Transverse colon (tissue), 4 donors: Measurements from ENCODE around the gene APMAP. TPM values are rescaled to one million over a fixed set of nuclear protein-coding genes. Genes with fewer than 3 reads are reported as not detected.

Experiments used
- DNase-seq: peaks from one replicate; pipeline ENCODE4 v3.0.0-alpha.2; 2019
- H3K27ac ChIP-seq, 4 donors: fragments of 200-600 bp; sonication (generic); 2 replicates each; pipeline ENCODE4 v1.5.1; 2016 to 2018; ENCODE audit warnings: inconsistent platforms in 4 of 4
- H3K27me3 ChIP-seq: fragments of 200-600 bp; sonication (generic); 2 replicates; pipeline ENCODE4 v1.5.1; 2017; ENCODE audit warnings: inconsistent platforms
- H3K36me3 ChIP-seq, 4 donors: fragments of 200-600 bp; sonication (generic); 2 replicates each; pipeline ENCODE4 v1.5.1; 2017 to 2019; ENCODE audit warnings: inconsistent platforms in 4 of 4
- H3K4me1 ChIP-seq, 4 donors: fragments of 200-600 bp; sonication (generic); 2 replicates each; pipeline ENCODE4 v1.5.1; 2017 to 2020; ENCODE audit warnings: inconsistent platforms in 4 of 4
- H3K4me3 ChIP-seq, 4 donors: fragments of 200-600 bp; sonication (generic); 1 replicate in 1 of 4; 2 replicates in 3 of 4; pipeline versions ENCODE4 v1.5.1 to v1.6.1; 2017 to 2019; ENCODE audit warnings: inconsistent platforms in 4 of 4
- H3K9me3 ChIP-seq, 2 donors: fragments of 200-600 bp; sonication (generic); 2 replicates each; pipeline ENCODE4 v1.5.1; 2017 to 2019; ENCODE audit warnings: inconsistent platforms in 2 of 2
- CTCF ChIP-seq, 5 experiments: fragments of 200-600 bp in 3 of 5; fragments of 450-650 bp in 2 of 5; sonication (generic) in 3 of 5; IDR thresholded peaks; 1 replicate in 2 of 5; 2 replicates in 3 of 5; pipeline ENCODE4 v1.5.1; 2016 to 2017; ENCODE audit warnings: antibody characterized with exemption in 5 of 5, inconsistent platforms in 3 of 5, mild to moderate bottlenecking in 2 of 5, moderate library complexity in 1 of 5
- EP300 ChIP-seq: sonication (generic); formaldehyde crosslinking; IDR thresholded peaks from one replicate; pipeline ENCODE4 v1.6.1; 2017; ENCODE audit warnings: antibody characterized with exemption, low read depth
- POLR2A ChIP-seq: fragments of 450-650 bp; IDR thresholded peaks from one replicate; pipeline ENCODE4 v1.6.1; 2016; ENCODE audit warnings: antibody characterized with exemption, mild to moderate bottlenecking, moderate library complexity
- POLR2AphosphoS5 ChIP-seq, 3 donors: sonication (generic); formaldehyde crosslinking; IDR thresholded peaks; one replicate each; pipeline ENCODE4 v1.6.1; 2016; ENCODE audit warnings: antibody characterized with exemption in 3 of 3
- WGBS, 2 donors: methylation state at CpG; one replicate each; pipeline ENCODE4 v1.1.5; 2018; ENCODE audit warnings: low coverage in 1 of 2; 5-methylcytosine and 5-hydroxymethylcytosine counted together
- in situ Hi-C, 4 donors: fragments of 200-750 bp; cut with MboI; loops; one replicate each; pipeline versions ENCODE4 v1.15.0 to v1.15.1; 2017; ENCODE audit warnings: low sequenced_read_pairs in 3 of 4, low pct_ligation_motif_present in 1 of 4, low pct_unique_long_range_greater_than_20kb in 1 of 4
- intact Hi-C: fragments of 100-400 bp; cut with DNase I; formaldehyde crosslinking; loops from one replicate; pipeline ENCODE4 v1.15.1; 2023; ENCODE audit warnings: low total_unique reads
- total RNA-seq, 4 donors: library from RNA; depleted of rRNA; stranded (reverse); fragments of >200 nt; gene quantifications; one replicate each; pipeline ENCODE4 v1.1.0, GENCODE V29; 2016

Gene APMAP
- total RNA-seq, 4 donors from 2014 or later: 14.9 to 88.6 (median 50.2) TPM

- Histone ChIP-seq H3K4me1 (peaks cover 0 to 2% (median 0%) of the 10 kb centered on the region in 4 donors), H3K36me3 (no peaks in the 10 kb centered on the region), H3K4me3 (no peak overlapping the region), H3K27me3 (peaks cover 4% of the 10 kb centered on the region), H3K9me3 (no peaks in the 10 kb centered on the region), H3K27ac (no peak overlapping the region)
- 71% methylated on average over 12 of the region's 12 CpGs; no CpG with 5 or more reads in 1 of the 2 donors for WGBS, 2 donors
- TF ChIP-seq POLR2AphosphoS5 (IDR thresholded peaks at IDR 0.05) (no peak), CTCF (IDR thresholded peaks at IDR 0.05) (no peak), EP300 (no peak), POLR2A (no peak)
- DNase-seq: no peak
- in situ Hi-C loops: no loop called here
- intact Hi-C loops: loop anchor here (10.0 kb wide), 1 partner anchor 1708 kb away; no protein-coding TSS in a partner anchor
Observed at GRCh38 chr20:24952376-24953208, 40.0 kb downstream of the APMAP start.

DNA sequence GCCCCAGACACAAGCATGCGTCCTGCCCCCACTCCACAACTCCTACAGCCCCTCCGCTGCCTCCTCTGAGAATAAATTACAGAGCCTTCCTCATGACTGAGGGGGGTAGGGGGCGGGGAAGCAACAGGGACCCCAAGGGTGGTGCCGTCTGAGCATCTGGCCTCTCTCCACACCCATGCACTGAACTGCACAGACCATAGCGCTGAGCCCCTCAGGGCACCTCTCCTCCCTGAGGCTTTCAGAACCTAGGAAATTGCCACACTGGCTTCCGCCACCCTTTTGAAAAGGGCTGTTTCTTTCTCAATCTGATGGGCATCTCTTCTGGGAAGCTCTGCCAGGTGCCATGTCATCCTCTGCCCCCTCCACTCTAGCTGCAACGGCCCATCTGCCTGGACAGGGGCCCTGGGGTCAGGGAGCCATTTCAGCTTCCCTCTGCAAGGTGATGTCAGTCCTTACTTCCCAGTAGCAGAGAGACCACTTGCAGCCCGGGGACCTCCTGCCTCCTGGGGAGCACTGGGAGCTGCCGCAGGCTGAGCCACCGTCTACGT lies 40.9 kb downstream of the APMAP start:
- Histone ChIP-seq H3K9me3 (peaks cover 0 to 2% of the 10 kb centered on the region in 2 donors), H3K4me3 (no peak overlapping the region), H3K4me1 (peaks cover 0 to 2% (median 0%) of the 10 kb centered on the region in 4 donors), H3K27ac (no peak overlapping the region), H3K36me3 (no peaks in the 10 kb centered on the region), H3K27me3 (peaks cover 4% of the 10 kb centered on the region)
- TF ChIP-seq CTCF (IDR thresholded peaks at IDR 0.05) (no peak), POLR2AphosphoS5 (IDR thresholded peaks at IDR 0.05) (no peak), EP300 (no peak), POLR2A (no peak)
- DNase-seq: no peak
- in situ Hi-C loops: no loop called here
- whole genome bisulfite sequencing, 2 donors: 20 to 66% methylated on average over 1 to 11 of the region's 11 CpGs
- intact Hi-C loops: loop anchor here (10.0 kb wide), 1 partner anchor 1707 kb away; no protein-coding TSS in a partner anchor

- TF ChIP-seq EP300: no peak
- no peak for TF ChIP-seq CTCF (IDR thresholded peaks at IDR 0.05)
- no peak for TF ChIP-seq POLR2A
- no peak for TF ChIP-seq POLR2AphosphoS5 (IDR thresholded peaks at IDR 0.05)
- intact Hi-C loops: loop anchor here (10.0 kb wide), 1 partner anchor 1706 kb away; no protein-coding TSS in a partner anchor
- H3K27me3 ChIP-seq: peaks cover 4% of the 10 kb centered on the region
- in situ Hi-C loops: no loop called here
- no peak for DNase-seq
- peak overlapping the region in 1 of 4 donors; percentile 32 for H3K4me3 ChIP-seq
- peaks cover 0 to 2% (median 0%) of the 10 kb centered on the region in 4 donors for H3K4me1 ChIP-seq
- H3K36me3 ChIP-seq: no peaks in the 10 kb centered on the region
- H3K27ac ChIP-seq: peak overlapping the region in 2 of 4 donors; percentile 21 to 60
- peaks cover 0 to 7% of the 10 kb centered on the region in 2 donors for H3K9me3 ChIP-seq
- 78% methylated on average over 16 of the region's 16 CpGs; no CpG with 5 or more reads in 1 of the 2 donors for WGBS, 2 donors
Observed at GRCh38 chr20:24950836-24951525, 41.6 kb downstream of the APMAP start.
